HG03095 (cell line): ENCODE data around the gene ATXN7.

Experiments used
- ATAC-seq: cut with Tn5 transposase; IDR thresholded peaks from one replicate; pipeline ENCODE4 v1.9.1; 2021; ENCODE audit warnings: moderate library complexity; ENCODE audit not compliant: unreplicated experiment

ATXN7 gene

GRCh38 chr3:64008487-64009351, 145.1 kb downstream of the ATXN7 start:
- ATAC-seq: no peak

- no peak for ATAC-seq
Observed at GRCh38 chr3:64009528-64009927, 145.9 kb downstream of the ATXN7 start.

- ATAC-seq: no peak
Observed at GRCh38 chr3:64010199-64010598, 146.5 kb downstream of the ATXN7 start.

GRCh38 chr3:64011685-64012084, 148.0 kb downstream of the ATXN7 start:
- ATAC-seq: no peak

- no peak for ATAC-seq
Observed at GRCh38 chr3:64016941-64017620, 153.4 kb downstream of the ATXN7 start.

- no peak for ATAC-seq
Observed at GRCh38 chr3:64019271-64019670, 155.6 kb downstream of the ATXN7 start.

- no peak for ATAC-seq
Observed at GRCh38 chr3:64019879-64020278, 156.2 kb downstream of the ATXN7 start.

- ATAC-seq: no peak
Observed at GRCh38 chr3:64021922-64022321, 158.3 kb downstream of the ATXN7 start.

- ATAC-seq: no peak
Observed at GRCh38 chr3:64022451-64023186, 159.0 kb downstream of the ATXN7 start.

GRCh38 chr3:64023187-64023860, 159.7 kb downstream of the ATXN7 start, which contains the start of gene PSMD6:
Gene PSMD6, minus strand, starts transcription at chr3:64023494. Its CDS starts 75 bp downstream, at chr3:64023419.
- ATAC-seq: peak; percentile 98

GRCh38 chr3:64023861-64024223, 160.2 kb downstream of the ATXN7 start:
- ATAC-seq: no peak

- no peak for ATAC-seq
Observed at GRCh38 chr3:64026346-64026745, 162.7 kb downstream of the ATXN7 start.

- ATAC-seq: no peak
Observed at GRCh38 chr3:64027658-64028057, 164.0 kb downstream of the ATXN7 start.

- ATAC-seq: no peak
Observed at GRCh38 chr3:64028754-64029153, 165.1 kb downstream of the ATXN7 start.

GRCh38 chr3:64029287-64029686, 165.6 kb downstream of the ATXN7 start:
- ATAC-seq: no peak

GRCh38 chr3:64030741-64031140, 167.1 kb downstream of the ATXN7 start:
- ATAC-seq: peak; percentile 90

- no peak for ATAC-seq
Observed at GRCh38 chr3:64031540-64032508, 168.2 kb downstream of the ATXN7 start.

GRCh38 chr3:64033069-64033468, 169.4 kb downstream of the ATXN7 start:
- ATAC-seq: no peak

GRCh38 chr3:64037084-64037483, 173.4 kb downstream of the ATXN7 start:
- ATAC-seq: no peak

- ATAC-seq: no peak
Observed at GRCh38 chr3:64038253-64038767, 174.6 kb downstream of the ATXN7 start.
